ENCODE measurements around the gene MAP2K7.
"Not testable (repeated sequence)": the region's sequence is repeated elsewhere in the genome, so short reads cannot be mapped to it uniquely, and the experiment has no call there.

GRCh38 chr19:7930030-7930429, 26.4 kb downstream of the MAP2K7 start:
- TF ChIP-seq CTCF (IDR thresholded peaks at IDR 0.05; ENCODE audit: insufficient read depth, low read length); REST (IDR thresholded peaks at IDR 0.05; ENCODE audit: insufficient replicate concordance, low read depth); POLR2AphosphoS5 (IDR thresholded peaks at IDR 0.05; ENCODE audit: low read depth): not testable (repeated sequence)
